ENCODE data around the gene TUBGCP2. TPM values are rescaled to one million over a fixed set of nuclear protein-coding genes. Genes with fewer than 3 reads are reported as not detected.

Gene TUBGCP2
- polyA plus RNA-seq, 1 donor (not counting 4 experiments of a cell fraction or from before 2014, with no cell fraction given): 55.8 TPM

DNA sequence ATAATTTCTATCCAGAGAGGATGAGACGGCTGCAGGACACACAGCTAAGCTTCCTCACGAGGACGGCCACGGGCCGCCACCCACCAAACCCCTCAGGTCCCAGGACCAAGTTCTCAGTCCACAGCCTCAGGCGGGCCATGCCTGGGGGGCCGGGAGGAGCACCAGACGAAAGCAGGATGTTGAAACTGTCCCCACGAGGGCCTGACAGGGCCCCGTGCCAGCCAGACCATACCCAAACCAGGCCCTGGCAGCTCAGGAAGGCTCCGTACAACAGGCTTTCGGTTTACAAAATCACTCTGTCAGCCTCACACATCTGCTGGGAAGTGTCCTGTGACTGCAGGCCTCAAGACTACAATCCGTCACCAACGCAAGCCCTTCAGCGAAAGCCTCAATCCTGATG, 14.5 kb downstream of the TUBGCP2 start:
- no peak for FAIRE-seq
- dilution Hi-C loops (cut with MboI; ENCODE audit: extremely low pct_ligation_motif_present, low sequenced_read_pairs): no loop called here
- Histone ChIP-seq H4K20me1 (ENCODE audit: control insufficient read depth, extremely low read depth, insufficient read depth, low read length) (no peaks in the 10 kb centered on the region), H3K9me1 (ENCODE audit: control insufficient read depth, extremely low read depth, insufficient read depth, low read length) (peaks cover 2% of the 10 kb centered on the region), H3K9me3 (ENCODE audit: control insufficient read depth, low read depth, low read length) (no peaks in the 10 kb centered on the region), H3K79me2 (ENCODE audit: control insufficient read depth, insufficient read depth, low read length) (no peaks in the 10 kb centered on the region), H3K4me3 (ENCODE audit: control insufficient read depth in 2 of 3, extremely low read depth in 1 of 3, insufficient read depth in 2 of 3, low read depth in 1 of 3, low read length in 3 of 3) (no peak overlapping the region), H3K36me3 (ENCODE audit: control insufficient read depth in 2 of 2, extremely low read depth in 1 of 2, insufficient read depth in 2 of 2, low read length in 2 of 2) (peaks cover 27 to 39% of the 10 kb centered on the region in 2 experiments), H3K4me1 (ENCODE audit: control insufficient read depth, extremely low read depth, insufficient read depth, low read length) (peaks cover 16% of the 10 kb centered on the region), H2AFZ (ENCODE audit: control insufficient read depth, low read length) (no peak overlapping the region), H3K4me2 (ENCODE audit: control insufficient read depth, extremely low read depth, insufficient read depth, low read depth, low read length) (no peak overlapping the region), H3K27me3 (ENCODE audit: control insufficient read depth, extremely low read depth, insufficient read depth, low read length) (no peaks in the 10 kb centered on the region), H3K27ac (ENCODE audit: control insufficient read depth, insufficient read depth, low read length) (no peak overlapping the region), H3K9ac (ENCODE audit: control insufficient read depth, extremely low read depth, insufficient read depth, low read length) (no peak overlapping the region)
- TF ChIP-seq, protein P1, sequence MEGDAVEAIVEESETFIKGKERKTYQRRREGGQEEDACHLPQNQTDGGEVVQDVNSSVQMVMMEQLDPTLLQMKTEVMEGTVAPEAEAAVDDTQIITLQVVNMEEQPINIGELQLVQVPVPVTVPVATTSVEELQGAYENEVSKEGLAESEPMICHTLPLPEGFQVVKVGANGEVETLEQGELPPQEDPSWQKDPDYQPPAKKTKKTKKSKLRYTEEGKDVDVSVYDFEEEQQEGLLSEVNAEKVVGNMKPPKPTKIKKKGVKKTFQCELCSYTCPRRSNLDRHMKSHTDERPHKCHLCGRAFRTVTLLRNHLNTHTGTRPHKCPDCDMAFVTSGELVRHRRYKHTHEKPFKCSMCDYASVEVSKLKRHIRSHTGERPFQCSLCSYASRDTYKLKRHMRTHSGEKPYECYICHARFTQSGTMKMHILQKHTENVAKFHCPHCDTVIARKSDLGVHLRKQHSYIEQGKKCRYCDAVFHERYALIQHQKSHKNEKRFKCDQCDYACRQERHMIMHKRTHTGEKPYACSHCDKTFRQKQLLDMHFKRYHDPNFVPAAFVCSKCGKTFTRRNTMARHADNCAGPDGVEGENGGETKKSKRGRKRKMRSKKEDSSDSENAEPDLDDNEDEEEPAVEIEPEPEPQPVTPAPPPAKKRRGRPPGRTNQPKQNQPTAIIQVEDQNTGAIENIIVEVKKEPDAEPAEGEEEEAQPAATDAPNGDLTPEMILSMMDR (optimal IDR thresholded peaks at IDR 0.05 in 1 of 3, IDR thresholded peaks at IDR 0.05 in 1 of 3, conservative IDR thresholded peaks at IDR 0.05 in 1 of 3; ENCODE audit: extremely low read depth in 1 of 3, insufficient read depth in 2 of 3, low read length in 3 of 3): no peak
- TF ChIP-seq EZH2 (IDR thresholded peaks at IDR 0.05; ENCODE audit: low read length): no peak
- no peak for DNase-seq (ENCODE audit: low read depth, low spot score)

DNA sequence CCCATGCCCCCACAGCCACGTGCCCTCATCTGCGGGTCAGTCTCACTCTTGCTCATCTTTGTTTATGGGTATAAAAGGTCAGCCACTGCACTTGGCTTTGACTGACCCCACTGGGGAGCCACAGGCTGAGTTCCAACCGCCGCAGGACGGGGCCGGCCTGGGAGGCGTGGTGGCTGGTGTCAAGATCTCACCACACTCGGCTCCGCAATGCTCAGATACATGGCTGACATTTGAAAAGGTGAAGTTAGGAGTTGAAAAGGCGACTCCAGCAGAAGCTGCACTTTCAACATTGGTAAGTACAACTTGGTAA, 14.9 kb downstream of the TUBGCP2 start:
- H3K9ac ChIP-seq (ENCODE audit: control insufficient read depth, extremely low read depth, insufficient read depth, low read length): no peak overlapping the region
- no peak overlapping the region for H3K4me2 ChIP-seq (ENCODE audit: control insufficient read depth, extremely low read depth, insufficient read depth, low read depth, low read length)
- FAIRE-seq: no peak
- no peaks in the 10 kb centered on the region for H4K20me1 ChIP-seq (ENCODE audit: control insufficient read depth, extremely low read depth, insufficient read depth, low read length)
- peaks cover 28 to 40% of the 10 kb centered on the region in 2 experiments for H3K36me3 ChIP-seq (ENCODE audit: control insufficient read depth in 2 of 2, extremely low read depth in 1 of 2, insufficient read depth in 2 of 2, low read length in 2 of 2)
- H3K4me1 ChIP-seq (ENCODE audit: control insufficient read depth, extremely low read depth, insufficient read depth, low read length): peaks cover 16% of the 10 kb centered on the region
- peak overlapping the region; percentile 10 for H3K27ac ChIP-seq (ENCODE audit: control insufficient read depth, insufficient read depth, low read length)
- no peak overlapping the region for H3K4me3 ChIP-seq (ENCODE audit: control insufficient read depth in 2 of 3, extremely low read depth in 1 of 3, insufficient read depth in 2 of 3, low read depth in 1 of 3, low read length in 3 of 3)
- H3K79me2 ChIP-seq (ENCODE audit: control insufficient read depth, insufficient read depth, low read length): no peaks in the 10 kb centered on the region
- H3K27me3 ChIP-seq (ENCODE audit: control insufficient read depth, extremely low read depth, insufficient read depth, low read length): no peaks in the 10 kb centered on the region
- no peaks in the 10 kb centered on the region for H3K9me3 ChIP-seq (ENCODE audit: control insufficient read depth, low read depth, low read length)
- TF ChIP-seq, protein P1 (optimal IDR thresholded peaks at IDR 0.05 in 1 of 3, IDR thresholded peaks at IDR 0.05 in 1 of 3, conservative IDR thresholded peaks at IDR 0.05 in 1 of 3; ENCODE audit: extremely low read depth in 1 of 3, insufficient read depth in 2 of 3, low read length in 3 of 3): no peak
- no peak for TF ChIP-seq EZH2 (IDR thresholded peaks at IDR 0.05; ENCODE audit: low read length)
- H3K9me1 ChIP-seq (ENCODE audit: control insufficient read depth, extremely low read depth, insufficient read depth, low read length): peaks cover 2% of the 10 kb centered on the region
- no peak overlapping the region for H2AFZ ChIP-seq (ENCODE audit: control insufficient read depth, low read length)
- DNase-seq (ENCODE audit: low read depth, low spot score): no peak
- dilution Hi-C loops (cut with MboI; ENCODE audit: extremely low pct_ligation_motif_present, low sequenced_read_pairs): no loop called here

All from keratinocyte (primary cell).